Endodermal cell (in vitro differentiated cells): Measurements from ENCODE around the gene RXRA. TPM values are rescaled to one million over a fixed set of nuclear protein-coding genes. Genes with fewer than 3 reads are reported as not detected.

Experiments used
- DNase-seq: peaks from one replicate; pipeline ENCODE4 v3.0.0-alpha.2; 2017
- H3K27ac ChIP-seq: 2 replicates; pipeline ENCODE4 v1.5.1; 2013; ENCODE audit warnings: mild to moderate bottlenecking, low read depth, low read length, moderate library complexity
- H3K27me3 ChIP-seq: 2 replicates; pipeline ENCODE4 v1.6.1; 2013; ENCODE audit warnings: mild to moderate bottlenecking, low read length, moderate library complexity; ENCODE audit not compliant: insufficient read depth, control insufficient read depth, poor library complexity, severe bottlenecking
- H3K36me3 ChIP-seq: 2 replicates; pipeline ENCODE4 v1.7.0; 2013; ENCODE audit warnings: mild to moderate bottlenecking, low read length, moderate library complexity; ENCODE audit not compliant: control insufficient read depth, insufficient read depth
- H3K4me1 ChIP-seq: one replicate; pipeline ENCODE4 v1.7.0; 2013; ENCODE audit warnings: low read length; ENCODE audit not compliant: control insufficient read depth, insufficient read depth
- H3K4me3 ChIP-seq: 2 replicates; pipeline ENCODE4 v1.5.1; 2013; ENCODE audit warnings: mild to moderate bottlenecking, low read length, moderate library complexity
- H3K9ac ChIP-seq: 2 replicates; pipeline ENCODE4 v1.6.1; 2013; ENCODE audit warnings: mild to moderate bottlenecking, low read length, moderate library complexity; ENCODE audit not compliant: poor library complexity, severe bottlenecking; ENCODE audit errors: extremely low read depth
- H3K9me3 ChIP-seq: 2 replicates; pipeline ENCODE4 v1.6.1; 2013; ENCODE audit warnings: mild to moderate bottlenecking, low read length, moderate library complexity; ENCODE audit not compliant: control insufficient read depth
- H3K27ac Mint-ChIP-seq: 2 replicates; pipeline ENCODE4 v1.8.0; 2020; ENCODE audit warnings: mixed read lengths
- H3K27me3 Mint-ChIP-seq: 2 replicates; pipeline ENCODE4 v1.8.0; 2021; ENCODE audit warnings: mild to moderate bottlenecking, mixed read lengths; ENCODE audit not compliant: insufficient read depth
- H3K36me3 Mint-ChIP-seq: 2 replicates; pipeline ENCODE4 v1.8.0; 2020; ENCODE audit warnings: low read depth, mixed read lengths
- H3K4me1 Mint-ChIP-seq: 2 replicates; pipeline ENCODE4 v1.8.0; 2020; ENCODE audit warnings: mixed read lengths
- H3K4me3 Mint-ChIP-seq: 2 replicates; pipeline ENCODE4 v1.8.0; 2020; ENCODE audit warnings: mild to moderate bottlenecking, moderate library complexity, mixed read lengths
- H3K9me3 Mint-ChIP-seq: 2 replicates; pipeline ENCODE4 v1.8.0; 2020; ENCODE audit warnings: mild to moderate bottlenecking, mixed read lengths
- CTCF ChIP-seq: fragments of 200-600 bp; sonication (generic); conservative IDR thresholded peaks from 2 replicates; pipeline ENCODE4 v1.5.0; 2021; ENCODE audit warnings: antibody characterized with exemption, mild to moderate bottlenecking
- WGBS, 2 experiments: methylation state at CpG; one replicate each; pipeline versions ENCODE4 v1.1.5 to v1.1.7; 2013; ENCODE audit warnings: missing lambda C conversion rate in 2 of 2, mixed read lengths in 1 of 2; ENCODE audit not compliant: insufficient coverage in 1 of 2, insufficient read length in 1 of 2; 5-methylcytosine and 5-hydroxymethylcytosine counted together
- total RNA-seq, 2 donors: library from RNA; stranded (reverse); fragmentation: NEBNext Ultra II Directional in 1 of 2; extraction: Animal tissue kit (Norgen Biotek cat#: 25700) in 1 of 2; gene quantifications; 2 replicates in 1 of 2; 3 replicates in 1 of 2; pipeline ENCODE4 v1.2.1, GENCODE V29; 2021

RXRA gene
- total RNA-seq, 2 donors from 2014 or later, result 58.3 to 70.6 TPM

GRCh38 chr9:134291961-134292871, 34.0 kb upstream of the RXRA start:
- no peak overlapping the region for H3K9ac ChIP-seq
- no peaks in the 10 kb centered on the region for H3K36me3 ChIP-seq
- Mint-ChIP-seq H3K27ac (no peak overlapping the region), H3K9me3 (no peaks in the 10 kb centered on the region), H3K4me3 (no peak overlapping the region), H3K36me3 (no peaks in the 10 kb centered on the region), H3K27me3 (no peaks in the 10 kb centered on the region), H3K4me1 (peaks cover 22% of the 10 kb centered on the region)
- no peaks in the 10 kb centered on the region for H3K27me3 ChIP-seq
- TF ChIP-seq CTCF, result no peak
- DNase-seq, result no peak
- peaks cover 31% of the 10 kb centered on the region for H3K4me1 ChIP-seq
- no peak overlapping the region for H3K4me3 ChIP-seq
- no peaks in the 10 kb centered on the region for H3K9me3 ChIP-seq
- H3K27ac ChIP-seq, result no peak overlapping the region
- WGBS, 2 experiments, result 94 to 97% methylated on average over 26 to 35 of the region's 35 CpGs

GRCh38 chr9:134293031-134293521, 33.2 kb upstream of the RXRA start:
- no peak for TF ChIP-seq CTCF
- Mint-ChIP-seq H3K27me3 (no peaks in the 10 kb centered on the region), H3K4me3 (no peak overlapping the region), H3K9me3 (no peaks in the 10 kb centered on the region), H3K36me3 (no peaks in the 10 kb centered on the region), H3K4me1 (peaks cover 18% of the 10 kb centered on the region), H3K27ac (no peak overlapping the region)
- peak overlapping the region; percentile 79 for H3K27ac ChIP-seq
- no peaks in the 10 kb centered on the region for H3K36me3 ChIP-seq
- no peaks in the 10 kb centered on the region for H3K27me3 ChIP-seq
- H3K9me3 ChIP-seq, result no peaks in the 10 kb centered on the region
- H3K4me1 ChIP-seq, result peaks cover 28% of the 10 kb centered on the region
- 90 to 93% methylated on average over 9 to 13 of the region's 13 CpGs for WGBS, 2 experiments
- H3K4me3 ChIP-seq, result no peak overlapping the region
- peak; percentile 56 for DNase-seq
- no peak overlapping the region for H3K9ac ChIP-seq

- Histone ChIP-seq H3K9ac (no peak overlapping the region), H3K4me1 (peaks cover 23% of the 10 kb centered on the region), H3K27ac (peak overlapping the region; percentile 79), H3K36me3 (no peaks in the 10 kb centered on the region), H3K4me3 (no peak overlapping the region), H3K27me3 (no peaks in the 10 kb centered on the region), H3K9me3 (no peaks in the 10 kb centered on the region)
- H3K4me3 Mint-ChIP-seq, result no peak overlapping the region
- DNase-seq, result no peak
- peaks cover 15% of the 10 kb centered on the region for H3K4me1 Mint-ChIP-seq
- H3K27ac Mint-ChIP-seq, result no peak overlapping the region
- TF ChIP-seq CTCF, result no peak
- no peaks in the 10 kb centered on the region for H3K27me3 Mint-ChIP-seq
- H3K9me3 Mint-ChIP-seq, result no peaks in the 10 kb centered on the region
- H3K36me3 Mint-ChIP-seq, result no peaks in the 10 kb centered on the region
- 82 to 85% methylated on average over 12 to 24 of the region's 24 CpGs for WGBS, 2 experiments
Measured at GRCh38 chr9:134293611-134294152, 32.6 kb upstream of the RXRA start.
